Thoracic aorta endothelial cell (primary cell): ENCODE results near the gene C13orf42. TPM values are rescaled to one million over a fixed set of nuclear protein-coding genes. Genes with fewer than 3 reads are reported as not detected.

Source experiments
- total RNA-seq: library from RNA; depleted of rRNA; stranded (reverse); fragments of >200 nt; gene quantifications from 2 replicates; pipeline ENCODE4 v1.2.3, GENCODE V29; 2012

The C13orf42 gene
- total RNA-seq = not detected in 2 replicates

DNA sequence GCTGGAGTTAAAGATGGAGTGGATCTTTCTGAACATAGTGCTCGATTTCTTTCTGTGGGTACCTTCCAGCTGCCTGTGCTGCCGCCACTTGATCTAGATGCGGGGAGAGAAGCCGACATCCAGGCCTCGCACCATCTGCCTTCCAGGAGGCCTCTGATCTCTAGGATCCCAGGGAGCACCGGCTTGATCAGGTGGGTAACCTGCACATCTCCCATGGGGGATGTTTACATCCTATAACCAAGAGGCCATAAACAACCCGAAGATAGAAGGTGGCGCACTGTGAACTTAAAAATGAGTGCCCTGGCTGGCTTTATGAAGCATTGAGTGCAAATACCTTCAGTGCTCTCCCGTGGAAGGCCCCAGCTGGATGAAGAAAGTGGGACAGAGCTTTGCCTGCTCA is at the start of gene C13orf42:
Gene C13orf42, minus strand, starts transcription at position 101 of the 400 bp plus-strand sequence. Its CDS starts 65 bp downstream, at position 36.

Other genes starting within 250 kb of the C13orf42 start
- gene RNASEH2B, start 201.5 kb downstream of the C13orf42 start, total RNA-seq = 25.7 and 35.7 TPM in 2 replicates
- 8.6 and 23.3 TPM in 2 replicates for gene FAM124A, start 111.1 kb upstream of the C13orf42 start, total RNA-seq
- gene SERPINE3, start 228.4 kb upstream of the C13orf42 start, total RNA-seq = 0.07 TPM in 1 of 2 replicates, not detected in the other